H1 (cell line): ENCODE data around the gene C5orf46. TPM values are rescaled to one million over a fixed set of nuclear protein-coding genes. Genes with fewer than 3 reads are reported as not detected.
A peak's percentile ranks its signal among the peaks of the same experiment; 100 is the strongest.

ENCODE experiments used
- CTCF ChIA-PET: fragments of 300-600 bp; sonication (Branson Sonifier 250); formaldehyde crosslinking; loops from one replicate; lab custom pipeline; 2021; ENCODE audit not compliant: partially characterized antibody; lab: Charles Lee
- POLR2A ChIA-PET: fragments of 300-600 bp; sonication (Branson Sonifier 250); formaldehyde crosslinking; loops from one replicate; lab custom pipeline; 2021; ENCODE audit warnings: inconsistent platforms; ENCODE audit not compliant: partially characterized antibody; lab: Charles Lee
- DNase-seq, 2 experiments: peaks; one replicate each; pipeline versions ENCODE4 v3.0.0 to v3.0.0-alpha.2; 2010 to 2022; ENCODE audit warnings: low spot score in 2 of 2, low read depth in 1 of 2, mixed read lengths in 1 of 2
- FAIRE-seq: peaks from 2 replicates; lab custom pipeline; 2011; peaks lifted over from hg19 to GRCh38; lab: Jason Lieb, UNC
- H2AFZ ChIP-seq: 2 replicates; pipeline ENCODE4 v1.8.1; 2012; ENCODE audit warnings: low read length, inconsistent platforms
- H2AK5ac ChIP-seq: 2 replicates; pipeline ENCODE4 v1.6.1; 2013; ENCODE audit warnings: low read depth, low read length
- H2BK120ac ChIP-seq: replicated peaks from 2 replicates; pipeline ENCODE3; 2013; ENCODE audit warnings: low read depth, low read length, inconsistent platforms
- H2BK12ac ChIP-seq: 2 replicates; pipeline ENCODE4 v1.6.1; 2013; ENCODE audit warnings: low read depth, low read length
- H2BK15ac ChIP-seq: 2 replicates; pipeline ENCODE4 v1.6.1; 2013; ENCODE audit warnings: low read length
- H2BK20ac ChIP-seq: 2 replicates; pipeline ENCODE4 v1.6.1; 2013; ENCODE audit warnings: low read length
- H2BK5ac ChIP-seq: 2 replicates; pipeline ENCODE4 v1.6.1; 2013; ENCODE audit warnings: low read depth, low read length
- H3K14ac ChIP-seq: 2 replicates; pipeline ENCODE4 v1.6.1; 2013; ENCODE audit warnings: inconsistent platforms; ENCODE audit not compliant: insufficient read length
- H3K18ac ChIP-seq: 2 replicates; pipeline ENCODE4 v1.6.1; 2013; ENCODE audit warnings: low read length; ENCODE audit errors: extremely low read depth
- H3K23ac ChIP-seq: 2 replicates; pipeline ENCODE4 v1.6.1; 2013; ENCODE audit warnings: inconsistent platforms; ENCODE audit not compliant: insufficient read length
- H3K23me2 ChIP-seq: 2 replicates; pipeline ENCODE4 v1.6.1; 2013; ENCODE audit warnings: low read depth, low read length
- H3K27ac ChIP-seq: 2 replicates; pipeline ENCODE4 v1.6.1; 2011; ENCODE audit warnings: low read depth, low read length, inconsistent platforms
- H3K27me3 ChIP-seq, 4 experiments: replicated peaks in 1 of 4; 1 replicate in 1 of 4; 2 replicates in 3 of 4; pipeline versions ENCODE4 v1.6.1 to v1.8.1; 2011 to 2013; ENCODE audit warnings: low read length in 3 of 4, mild to moderate bottlenecking in 3 of 4, inconsistent platforms in 2 of 4, mixed read lengths in 2 of 4, moderate library complexity in 1 of 4; ENCODE audit not compliant: control insufficient read depth in 3 of 4, insufficient read depth in 3 of 4; ENCODE audit errors: extremely low read depth in 1 of 4
- H3K36me3 ChIP-seq, 4 experiments: 2 replicates each; pipeline versions ENCODE4 v1.6.1 to v1.8.1; 2011 to 2013; ENCODE audit warnings: mild to moderate bottlenecking in 4 of 4, low read length in 3 of 4, moderate library complexity in 2 of 4, control low read depth in 1 of 4, inconsistent platforms in 1 of 4; ENCODE audit not compliant: insufficient read depth in 4 of 4, control insufficient read depth in 2 of 4
- H3K4ac ChIP-seq: replicated peaks from 2 replicates; pipeline ENCODE3; 2013; ENCODE audit warnings: low read length, low read depth, mixed read lengths, inconsistent platforms; ENCODE audit not compliant: insufficient read length
- H3K4me1 ChIP-seq, 4 experiments: replicated peaks in 1 of 4; 1 replicate in 1 of 4; 2 replicates in 3 of 4; pipeline versions ENCODE4 v1.6.1 to v1.8.1; 2011 to 2013; ENCODE audit warnings: low read length in 3 of 4, inconsistent platforms in 2 of 4, mixed read lengths in 1 of 4; ENCODE audit not compliant: insufficient read depth in 4 of 4, control insufficient read depth in 3 of 4
- H3K4me2 ChIP-seq, 2 experiments: 2 replicates each; pipeline versions ENCODE4 v1.6.1 to v1.8.1; 2011 to 2013; ENCODE audit warnings: low read depth in 2 of 2, low read length in 2 of 2, control low read depth in 1 of 2, inconsistent platforms in 1 of 2, mild to moderate bottlenecking in 1 of 2; ENCODE audit not compliant: insufficient read depth in 1 of 2
- H3K4me3 ChIP-seq, 4 experiments: fragments of 200-600, 300-600 bp in 1 of 4; sonication (generic), shearing (Covaris generic), sonication (Bioruptor Twin) in 1 of 4; 2 replicates each; pipeline versions ENCODE4 v1.5.1 to v1.8.1; 2011 to 2016; ENCODE audit warnings: low read length in 4 of 4, low read depth in 3 of 4, control low read depth in 2 of 4, inconsistent platforms in 2 of 4, mild to moderate bottlenecking in 2 of 4, mixed read lengths in 1 of 4, moderate library complexity in 1 of 4; ENCODE audit not compliant: insufficient read depth in 2 of 4; ENCODE audit errors: extremely low read depth in 1 of 4
- H3K56ac ChIP-seq: replicated peaks from 2 replicates; pipeline ENCODE3; 2013; ENCODE audit warnings: low read depth, mild to moderate bottlenecking, mixed read lengths, low read length, inconsistent platforms; ENCODE audit not compliant: insufficient read length
- H3K79me1 ChIP-seq: 2 replicates; pipeline ENCODE4 v1.6.1; 2013; ENCODE audit warnings: low read depth, low read length, control low read depth
- H3K79me2 ChIP-seq, 2 experiments: 2 replicates each; pipeline versions ENCODE4 v1.6.1 to v1.8.1; 2012 to 2013; ENCODE audit warnings: low read length in 2 of 2, mild to moderate bottlenecking in 2 of 2, inconsistent platforms in 1 of 2; ENCODE audit not compliant: insufficient read depth in 2 of 2, control insufficient read depth in 1 of 2
- H3K9ac ChIP-seq, 4 experiments: replicated peaks in 1 of 4; 1 replicate in 1 of 4; 2 replicates in 3 of 4; pipeline versions ENCODE4 v1.6.1 to v1.8.1; 2011 to 2013; ENCODE audit warnings: low read depth in 3 of 4, low read length in 3 of 4, control low read depth in 2 of 4, mild to moderate bottlenecking in 2 of 4, moderate library complexity in 2 of 4, inconsistent platforms in 1 of 4; ENCODE audit errors: extremely low read depth in 1 of 4
- H3K9me3 ChIP-seq, 2 experiments: 2 replicates each; pipeline versions ENCODE4 v1.6.1 to v1.8.1; 2012 to 2013; ENCODE audit warnings: mild to moderate bottlenecking in 2 of 2, moderate library complexity in 2 of 2, control low read depth in 1 of 2, inconsistent platforms in 1 of 2, low read depth in 1 of 2, low read length in 1 of 2, mixed read lengths in 1 of 2; ENCODE audit not compliant: insufficient read depth in 2 of 2
- H4K20me1 ChIP-seq, 2 experiments: replicated peaks in 1 of 2; 2 replicates each; pipeline versions ENCODE3 to v1.8.1; 2011 to 2013; ENCODE audit warnings: inconsistent platforms in 2 of 2, low read length in 2 of 2, mild to moderate bottlenecking in 1 of 2; ENCODE audit not compliant: insufficient read depth in 2 of 2, control insufficient read depth in 1 of 2
- H4K5ac ChIP-seq: 2 replicates; pipeline ENCODE4 v1.6.1; 2013; ENCODE audit warnings: low read length, low read depth, mixed read lengths, inconsistent platforms; ENCODE audit not compliant: insufficient read length
- H4K8ac ChIP-seq: 2 replicates; pipeline ENCODE4 v1.8.0; 2013; ENCODE audit warnings: mild to moderate bottlenecking, moderate library complexity, low read length, inconsistent platforms; ENCODE audit not compliant: insufficient read depth; ENCODE audit errors: extremely low read depth
- H4K91ac ChIP-seq: replicated peaks from 2 replicates; pipeline ENCODE3; 2013; ENCODE audit warnings: low read length, mixed read lengths, inconsistent platforms; ENCODE audit not compliant: insufficient read length
- POLR2A ChIP-seq, 2 experiments: IDR thresholded peaks; 1 replicate in 1 of 2; 2 replicates in 1 of 2; pipeline ENCODE4 v1.6.1; 2011; ENCODE audit warnings: low read depth in 2 of 2, low read length in 2 of 2, mild to moderate bottlenecking in 2 of 2; ENCODE audit errors: control extremely low read depth in 1 of 2
- POLR2AphosphoS5 ChIP-seq: IDR thresholded peaks from 2 replicates; pipeline ENCODE4 v1.6.1; 2011; ENCODE audit warnings: low read depth, low read length
- SRF ChIP-seq: IDR thresholded peaks from 2 replicates; pipeline ENCODE4 v1.6.1; 2011; ENCODE audit warnings: mild to moderate bottlenecking, low read depth, low read length, moderate library complexity
- TCF12 ChIP-seq: IDR thresholded peaks from 2 replicates; pipeline ENCODE4 v1.6.1; 2011; ENCODE audit warnings: low read depth, mild to moderate bottlenecking, low read length
- whole genome bisulfite sequencing, 2 experiments: shearing (Covaris generic) in 1 of 2; methylation state at CpG; one replicate each; pipeline versions ENCODE4 v1.1.6 to v1.1.7; 2013 to 2015; ENCODE audit warnings: low lambda C conversion rate in 2 of 2, mixed read lengths in 2 of 2, inconsistent platforms in 1 of 2, low coverage in 1 of 2, missing lambda C conversion rate in 1 of 2; ENCODE audit not compliant: insufficient replicate concordance in 2 of 2, insufficient coverage in 1 of 2, insufficient read length in 1 of 2; ENCODE audit errors: extremely low coverage in 1 of 2, missing lambda C conversion rate in 1 of 2; 5-methylcytosine and 5-hydroxymethylcytosine counted together
- polyA plus RNA-seq, 7 experiments: library from polyadenylated mRNA; depleted of rRNA in 3 of 7; stranded (reverse) in 5 of 7; unstranded in 2 of 7; fragments of >200 nt in 5 of 7; fragments of 200-250 nt in 2 of 7; gene quantifications; 1 replicate in 5 of 7; 2 replicates in 1 of 7; 4 replicates in 1 of 7; pipeline versions ENCODE4 v1.2.1 to v1.2.3, GENCODE V29; 2011 to 2013; ENCODE audit warnings: missing spikeins in 2 of 7, mixed read lengths in 2 of 7
- total RNA-seq: library from RNA; stranded (reverse); fragmentation: NEBNext Ultra II Directional; extraction: Animal tissue kit (Norgen Biotek cat#: 25700); gene quantifications from 2 replicates; pipeline ENCODE4 v1.2.1, GENCODE V29; 2021
- TF ChIP-seq, protein P1 (sequence below): IDR thresholded peaks from 2 replicates; pipeline ENCODE4 v1.6.1; 2011; ENCODE audit warnings: low read length, improper control_type of control experiment
- TF ChIP-seq, protein P2 (sequence below): IDR thresholded peaks from 2 replicates; pipeline ENCODE4 v1.6.1; 2012; ENCODE audit warnings: low read length, inconsistent platforms

Gene C5orf46
- total and polyA plus RNA-seq, 2 of the 8 experiments (the other 6 are each of a cell fraction or from before 2014, with no cell fraction given), result not detected

DNA sequence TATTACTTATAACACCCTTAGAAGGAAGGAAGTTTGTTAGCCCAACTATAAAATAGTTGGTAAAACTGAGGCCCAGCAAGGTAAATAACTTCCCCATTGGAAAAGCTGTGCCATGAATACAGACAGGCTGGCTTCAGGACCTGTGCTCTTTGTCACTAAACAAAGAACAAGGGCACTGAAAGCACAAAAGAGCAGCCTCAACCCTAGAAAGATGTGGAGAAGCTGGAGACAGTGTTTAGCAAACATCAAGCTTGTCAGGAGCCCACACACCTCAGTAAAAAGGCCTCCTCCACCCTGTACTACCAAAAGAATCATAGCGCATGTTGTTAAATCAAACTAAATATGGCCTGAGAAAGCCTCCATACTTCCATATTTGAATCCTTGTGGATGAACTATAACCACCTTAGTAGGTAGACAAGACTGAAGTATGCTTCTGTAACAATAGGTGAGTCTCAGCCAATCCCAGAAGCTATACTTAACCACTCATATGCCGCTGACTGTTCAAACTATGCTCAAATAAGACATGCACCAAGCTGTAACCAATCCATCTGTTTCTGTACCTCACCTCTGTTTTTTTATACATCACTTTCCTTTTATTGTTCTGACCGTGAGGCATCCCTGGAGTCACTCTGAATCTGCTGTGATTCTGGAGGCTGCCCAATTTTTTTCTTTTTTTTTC, 46.2 kb downstream of the C5orf46 start:
- DNase-seq (no peak), FAIRE-seq (peak; percentile 57)
- H3K36me3 ChIP-seq, result peaks cover 0 to 41% (median 6%) of the 10 kb centered on the region in 4 experiments; a peak in 6 of 8 replicates
- H3K9me3 ChIP-seq, result no peaks in the 10 kb centered on the region
- H3K18ac ChIP-seq, result no peak overlapping the region
- no peak overlapping the region for H4K5ac ChIP-seq
- no peak overlapping the region for H3K4me3 ChIP-seq
- H3K56ac ChIP-seq, result no peak overlapping the region
- H3K79me1 ChIP-seq, result no peaks in the 10 kb centered on the region
- 82% methylated on average over 3 of the region's 3 CpGs; no CpG with 5 or more reads in 1 of the 2 experiments for WGBS, 2 experiments
- TF ChIP-seq POLR2A (IDR thresholded peaks at IDR 0.05; ENCODE audit: control extremely low read depth in 1 of 2, low read depth in 2 of 2, low read length in 2 of 2) (peak; percentile 59 to 82), SRF (no peak), TCF12 (no peak), POLR2AphosphoS5 (peak; percentile 88)
- TF ChIP-seq, protein P1, sequence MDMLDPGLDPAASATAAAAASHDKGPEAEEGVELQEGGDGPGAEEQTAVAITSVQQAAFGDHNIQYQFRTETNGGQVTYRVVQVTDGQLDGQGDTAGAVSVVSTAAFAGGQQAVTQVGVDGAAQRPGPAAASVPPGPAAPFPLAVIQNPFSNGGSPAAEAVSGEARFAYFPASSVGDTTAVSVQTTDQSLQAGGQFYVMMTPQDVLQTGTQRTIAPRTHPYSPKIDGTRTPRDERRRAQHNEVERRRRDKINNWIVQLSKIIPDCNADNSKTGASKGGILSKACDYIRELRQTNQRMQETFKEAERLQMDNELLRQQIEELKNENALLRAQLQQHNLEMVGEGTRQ, result no peak
- TF ChIP-seq, protein P2, sequence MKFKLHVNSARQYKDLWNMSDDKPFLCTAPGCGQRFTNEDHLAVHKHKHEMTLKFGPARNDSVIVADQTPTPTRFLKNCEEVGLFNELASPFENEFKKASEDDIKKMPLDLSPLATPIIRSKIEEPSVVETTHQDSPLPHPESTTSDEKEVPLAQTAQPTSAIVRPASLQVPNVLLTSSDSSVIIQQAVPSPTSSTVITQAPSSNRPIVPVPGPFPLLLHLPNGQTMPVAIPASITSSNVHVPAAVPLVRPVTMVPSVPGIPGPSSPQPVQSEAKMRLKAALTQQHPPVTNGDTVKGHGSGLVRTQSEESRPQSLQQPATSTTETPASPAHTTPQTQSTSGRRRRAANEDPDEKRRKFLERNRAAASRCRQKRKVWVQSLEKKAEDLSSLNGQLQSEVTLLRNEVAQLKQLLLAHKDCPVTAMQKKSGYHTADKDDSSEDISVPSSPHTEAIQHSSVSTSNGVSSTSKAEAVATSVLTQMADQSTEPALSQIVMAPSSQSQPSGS, result 0 out of 2 replicates have a peak, but pooled peaks have one; percentile 46
- no peak overlapping the region for H2AK5ac ChIP-seq
- no peak overlapping the region for H3K4ac ChIP-seq
- H3K4me2 ChIP-seq, result no peak overlapping the region; a peak in 1 of 4 replicates
- H3K79me2 ChIP-seq, result peaks cover 0 to 21% of the 10 kb centered on the region in 2 experiments; a peak in 2 of 4 replicates
- no peak overlapping the region for H2AFZ ChIP-seq
- no peak overlapping the region for H4K8ac ChIP-seq
- no peak overlapping the region; the same call in 1 of the 2 replicates for H2BK20ac ChIP-seq
- no peak overlapping the region for H2BK12ac ChIP-seq
- H2BK5ac ChIP-seq, result no peak overlapping the region
- H2BK120ac ChIP-seq, result no peak overlapping the region
- H2BK15ac ChIP-seq, result no peak overlapping the region
- H3K9ac ChIP-seq, result no peak overlapping the region
- CTCF ChIA-PET, result interaction anchor here (0.6 to 9.2 kb wide), 9 partner anchors 9 to 79 kb away, joined by 3 to 126 read pairs (median 7); partner anchors contain the start of gene SCGB3A2
- H3K4me1 ChIP-seq, result peaks cover 2 to 21% (median 17%) of the 10 kb centered on the region in 4 experiments; a peak in 6 of 7 replicates
- POLR2A ChIA-PET, result interaction anchor here (0.8 to 26.7 kb wide), 13 partner anchors 7 to 121 kb away, joined by 3 to 730 read pairs (median 7); partner anchors contain the start of gene SCGB3A2
- H4K20me1 ChIP-seq, result peaks cover 0 to 1% of the 10 kb centered on the region in 2 experiments
- H4K91ac ChIP-seq, result no peak overlapping the region
- H3K23ac ChIP-seq, result no peak overlapping the region
- no peak overlapping the region for H3K14ac ChIP-seq
- no peaks in the 10 kb centered on the region for H3K23me2 ChIP-seq
- H3K27me3 ChIP-seq, result no peaks in the 10 kb centered on the region
- H3K27ac ChIP-seq, result peak overlapping the region; percentile 11; the same call in 1 of the 2 replicates
